Suppressor macrophage treated with lipopolysaccharide for 4 hours (primary cell): ENCODE measurements around the gene POU1F1.
A peak's percentile ranks its signal among the peaks of the same experiment; 100 is the strongest.
"Not testable (repeated sequence)": the region's sequence is repeated elsewhere in the genome, so short reads cannot be mapped to it uniquely, and the experiment has no call there.

Source experiments
- DNase-seq: peaks from one replicate; pipeline ENCODE4 v3.0.0-alpha.2; 2020

POU1F1 gene

DNA sequence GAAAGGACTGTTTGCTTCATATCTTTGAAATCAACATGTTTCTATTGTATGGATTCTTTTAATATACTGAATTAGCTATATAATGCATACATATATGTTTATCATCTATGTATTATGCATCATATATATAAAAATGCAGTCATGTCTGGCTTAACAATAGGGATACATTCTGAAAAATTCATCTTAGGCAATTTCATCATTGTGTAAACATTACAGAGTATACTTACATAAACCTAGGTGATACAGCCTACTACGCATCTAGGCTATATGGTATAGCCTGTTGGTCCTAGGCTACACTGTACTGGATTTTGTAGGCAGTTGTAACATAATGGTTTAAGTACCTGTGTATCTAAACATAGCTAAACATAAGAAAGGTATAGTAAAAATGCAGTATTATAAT lies 27.6 kb downstream of the POU1F1 start:
- no peak for DNase-seq

DNA sequence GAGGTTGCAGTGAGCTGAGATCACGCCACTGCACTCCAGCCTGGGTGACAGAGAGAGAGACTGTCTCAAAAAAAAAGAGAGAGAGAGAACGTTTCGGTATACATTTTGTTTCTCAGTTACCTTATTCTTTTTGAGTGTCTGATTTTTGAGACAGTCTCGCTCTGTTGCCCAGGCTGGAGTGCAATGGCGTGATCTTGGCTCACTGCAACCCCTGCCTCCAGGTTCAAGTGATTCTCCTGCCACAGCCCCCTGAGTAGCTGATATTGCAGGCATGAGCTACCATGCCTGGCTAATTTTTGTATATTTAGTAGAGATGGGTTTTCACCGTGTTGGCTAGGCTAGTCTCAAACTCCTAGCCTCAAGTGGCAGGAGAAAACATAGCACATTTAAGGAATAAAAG lies 28.2 kb downstream of the POU1F1 start:
- not testable (repeated sequence) for DNase-seq

GRCh38 chr3:87247430-87247773 lies 29.0 kb downstream of the POU1F1 start:
- DNase-seq: no peak

GRCh38 chr3:87246662-87247429 lies 29.5 kb downstream of the POU1F1 start:
- DNase-seq: no peak

GRCh38 chr3:87236093-87236492 lies 40.3 kb downstream of the POU1F1 start:
- no peak for DNase-seq

DNA sequence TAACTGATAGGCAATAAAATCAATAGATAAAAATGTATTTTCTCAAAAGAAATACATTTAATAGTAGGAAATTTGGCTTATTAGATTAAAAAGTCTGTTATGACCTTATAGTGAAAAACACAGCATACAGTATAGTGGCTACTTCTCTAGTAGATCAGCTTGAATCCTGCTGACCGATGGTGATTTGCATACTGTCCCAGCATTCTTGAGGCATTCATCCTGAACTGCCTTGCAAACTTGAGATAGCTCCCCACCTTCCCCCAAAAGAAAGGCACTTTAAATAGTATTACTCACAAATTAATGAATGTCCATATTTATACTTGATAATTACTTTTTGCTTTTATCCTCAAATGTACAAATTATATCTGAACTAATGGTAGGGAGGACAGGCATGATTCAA lies 42.6 kb downstream of the POU1F1 start:
- DNase-seq: no peak

- DNase-seq: no peak
Observed at GRCh38 chr3:87229113-87229512, 47.3 kb downstream of the POU1F1 start.

- no peak for DNase-seq
Observed at GRCh38 chr3:87228316-87228715, 48.1 kb downstream of the POU1F1 start.

GRCh38 chr3:87227835-87228144 lies 48.6 kb downstream of the POU1F1 start:
- peak; percentile 4 for DNase-seq

GRCh38 chr3:87227104-87227834 lies 49.1 kb downstream of the POU1F1 start, which contains the start of gene CHMP2B:
Gene CHMP2B, plus strand, starts transcription at chr3:87227309. Its CDS starts 214 bp downstream, at chr3:87227523.
- peak; percentile 96 for DNase-seq

DNA sequence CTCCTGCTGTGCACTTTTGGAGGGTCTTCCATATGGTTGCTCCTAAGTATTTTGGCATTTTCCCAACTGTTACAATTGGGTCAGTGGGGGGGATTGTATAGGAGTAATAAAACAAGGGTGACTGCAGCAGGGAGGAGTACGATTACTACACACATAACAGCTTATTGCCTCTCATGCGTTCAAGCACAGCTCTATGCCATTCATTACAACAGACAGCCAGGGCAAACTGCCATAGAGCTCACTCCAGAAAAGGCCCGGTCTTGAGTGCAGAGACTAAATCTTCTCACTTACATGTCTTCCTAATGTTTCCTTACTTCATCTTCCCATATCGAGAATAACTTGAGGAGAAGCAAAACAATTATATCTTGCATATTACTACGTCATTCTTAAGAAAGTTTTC lies 50.7 kb downstream of the POU1F1 start:
- no peak for DNase-seq

- no peak for DNase-seq
Observed at GRCh38 chr3:87219611-87220010, 56.8 kb downstream of the POU1F1 start.

GRCh38 chr3:87218560-87218959 lies 57.8 kb downstream of the POU1F1 start:
- no peak for DNase-seq
